Esophagus squamous epithelium (tissue), 5 donors: ENCODE data around the gene KIF6. TPM values are rescaled to one million over a fixed set of nuclear protein-coding genes. Genes with fewer than 3 reads are reported as not detected.

Source experiments
- DNase-seq: peaks from one replicate; lab custom pipeline; 2025; lab: John Stamatoyannopoulos, UW
- H3K27ac ChIP-seq, 4 donors: fragments of 200-600 bp; sonication (generic); one replicate each; pipeline ENCODE4 v1.5.1; 2016 to 2019; ENCODE audit warnings: mild to moderate bottlenecking in 1 of 4
- H3K27me3 ChIP-seq, 4 donors: fragments of 200-600 bp; sonication (generic); 1 replicate in 3 of 4; 2 replicates in 1 of 4; pipeline versions ENCODE4 v1.5.1 to v1.6.0; 2017 to 2021; ENCODE audit warnings: antibody characterized with exemption in 1 of 4
- H3K36me3 ChIP-seq, 3 donors: fragments of 200-600 bp; sonication (generic); one replicate each; pipeline ENCODE4 v1.5.1; 2016 to 2019
- H3K4me1 ChIP-seq, 3 donors: fragments of 200-600 bp; sonication (generic); one replicate each; pipeline ENCODE4 v1.5.1; 2017 to 2019
- H3K4me3 ChIP-seq, 4 donors: fragments of 200-600 bp; sonication (generic); 1 replicate in 3 of 4; 2 replicates in 1 of 4; pipeline ENCODE4 v1.5.1; 2016 to 2019; ENCODE audit warnings: mild to moderate bottlenecking in 2 of 4, moderate library complexity in 1 of 4
- H3K9me3 ChIP-seq, 3 donors: fragments of 200-600 bp; sonication (generic); one replicate each; pipeline ENCODE4 v1.5.1; 2016 to 2019
- CTCF ChIP-seq, 6 experiments: fragments of 450-650 bp in 4 of 6; fragments of 200-600 bp in 2 of 6; sonication (generic) in 2 of 6; IDR thresholded peaks; one replicate each; pipeline ENCODE4 v1.5.1; 2016 to 2019; ENCODE audit warnings: antibody characterized with exemption in 6 of 6, mild to moderate bottlenecking in 4 of 6, moderate library complexity in 4 of 6
- POLR2A ChIP-seq, 4 donors: fragments of 450-650 bp; IDR thresholded peaks; one replicate each; pipeline ENCODE4 v1.6.1; 2017; ENCODE audit warnings: antibody characterized with exemption in 4 of 4, mild to moderate bottlenecking in 4 of 4, moderate library complexity in 3 of 4
- WGBS, 2 donors: methylation state at CpG; one replicate each; pipeline ENCODE4 v1.1.5; 2018; 5-methylcytosine and 5-hydroxymethylcytosine counted together
- intact Hi-C: fragments of 100-400 bp; cut with DNase I; formaldehyde crosslinking; loops from one replicate; pipeline ENCODE4 v1.15.0; 2022
- total RNA-seq, 4 donors: library from RNA; depleted of rRNA; stranded (reverse); fragments of >200 nt; gene quantifications; one replicate each; pipeline ENCODE4 v1.1.0, GENCODE V29; 2016
- donor health status: DM: yes; HTN: yes; CAD: no.

Gene KIF6
- total RNA-seq, 4 donors from 2014 or later = 0.19 TPM; not detected in 3

GRCh38 chr6:39577446-39578165 lies 147.6 kb downstream of the KIF6 start:
- Histone ChIP-seq H3K4me3 (no peak overlapping the region), H3K27ac (no peak overlapping the region), H3K27me3 (no peaks in the 10 kb centered on the region), H3K9me3 (no peaks in the 10 kb centered on the region), H3K36me3 (no peaks in the 10 kb centered on the region), H3K4me1 (no peaks in the 10 kb centered on the region)
- no peak for TF ChIP-seq CTCF (IDR thresholded peaks at IDR 0.05)
- TF ChIP-seq POLR2A (IDR thresholded peaks at IDR 0.05) = no peak
- intact Hi-C loops = no loop called here
- DNase-seq = no peak
- WGBS, 2 donors = 80% methylated on average over 5 to 6 of the region's 6 CpGs

GRCh38 chr6:39576556-39577303 lies 148.5 kb downstream of the KIF6 start:
- Histone ChIP-seq H3K27me3 (no peaks in the 10 kb centered on the region), H3K4me3 (no peak overlapping the region), H3K27ac (no peak overlapping the region), H3K9me3 (no peaks in the 10 kb centered on the region), H3K36me3 (no peaks in the 10 kb centered on the region), H3K4me1 (no peaks in the 10 kb centered on the region)
- intact Hi-C loops = no loop called here
- TF ChIP-seq CTCF (IDR thresholded peaks at IDR 0.05) = no peak
- no peak for TF ChIP-seq POLR2A (IDR thresholded peaks at IDR 0.05)
- 70 to 85% methylated on average over 4 of the region's 4 CpGs for WGBS, 2 donors
- no peak for DNase-seq

- no peaks in the 10 kb centered on the region for H3K36me3 ChIP-seq
- 80 to 96% methylated on average over 7 of the region's 7 CpGs for WGBS, 2 donors
- intact Hi-C loops = no loop called here
Measured at GRCh38 chr6:39574991-39575390, 150.2 kb downstream of the KIF6 start.

GRCh38 chr6:39573541-39573940 lies 151.7 kb downstream of the KIF6 start:
- DNase-seq = no peak

More at GRCh38 chr6:39574991-39575390, 150.2 kb downstream of the KIF6 start:
- H3K9me3 ChIP-seq = no peaks in the 10 kb centered on the region
- no peaks in the 10 kb centered on the region for H3K4me1 ChIP-seq
- no peak overlapping the region for H3K27ac ChIP-seq
- DNase-seq = no peak
- TF ChIP-seq POLR2A (IDR thresholded peaks at IDR 0.05) = no peak
- TF ChIP-seq CTCF (IDR thresholded peaks at IDR 0.05) = no peak
- no peak overlapping the region for H3K4me3 ChIP-seq
- no peaks in the 10 kb centered on the region for H3K27me3 ChIP-seq

More at GRCh38 chr6:39573541-39573940, 151.7 kb downstream of the KIF6 start:
- H3K36me3 ChIP-seq = no peaks in the 10 kb centered on the region
- no peaks in the 10 kb centered on the region for H3K9me3 ChIP-seq
- 32 to 33% methylated on average over 3 of the region's 3 CpGs for WGBS, 2 donors
- H3K4me3 ChIP-seq = no peak overlapping the region
- TF ChIP-seq CTCF (IDR thresholded peaks at IDR 0.05) (no peak), POLR2A (IDR thresholded peaks at IDR 0.05) (no peak)
- intact Hi-C loops = no loop called here
- H3K27me3 ChIP-seq = no peaks in the 10 kb centered on the region
- H3K4me1 ChIP-seq = no peaks in the 10 kb centered on the region
- no peak overlapping the region for H3K27ac ChIP-seq
